Endothelial cell of umbilical vein (primary cell): ENCODE data around the gene ITGAX. TPM values are rescaled to one million over a fixed set of nuclear protein-coding genes. Genes with fewer than 3 reads are reported as not detected.

ENCODE experiments used
- BruUV-seq: library from RNA; stranded (reverse); fragments of 400-500 nt; replicated peaks from 2 replicates; lab custom pipeline; 2021; lab: Mats Ljungman, UMichigan
- CTCF ChIA-PET: fragments of 300-600, 350-600 bp; sonication (Branson Sonifier 250); formaldehyde crosslinking; loops from one replicate; lab custom pipeline; 2021; ENCODE audit warnings: antibody characterized with exemption, inconsistent platforms; lab: Charles Lee
- POLR2A ChIA-PET: fragments of 300-600, 350-600 bp; sonication (Branson Sonifier 250); formaldehyde crosslinking; loops from one replicate; lab custom pipeline; 2021; ENCODE audit warnings: antibody characterized with exemption, inconsistent platforms; lab: Charles Lee
- DNase-seq: peaks from one replicate; pipeline ENCODE4 v3.0.0-alpha.2; 2011; ENCODE audit warnings: low read depth, low spot score
- FAIRE-seq: peaks from 2 replicates; lab custom pipeline; 2011; peaks lifted over from hg19 to GRCh38; lab: Jason Lieb, UNC
- H2AFZ ChIP-seq: 2 replicates; pipeline ENCODE4 v1.6.0; 2012; ENCODE audit warnings: low read depth, low read length, control low read depth, inconsistent platforms
- H3K27ac ChIP-seq: 2 replicates; pipeline ENCODE4 v1.5.1; 2011; ENCODE audit warnings: low read depth, mild to moderate bottlenecking, control low read depth, low read length, moderate library complexity; ENCODE audit not compliant: insufficient read depth
- H3K27me3 ChIP-seq, 2 experiments: 2 replicates each; pipeline versions ENCODE4 v1.6.0 to v1.6.1; 2011; ENCODE audit warnings: low read length in 2 of 2, mixed read lengths in 1 of 2; ENCODE audit not compliant: control insufficient read depth in 2 of 2, insufficient read depth in 2 of 2
- H3K36me3 ChIP-seq, 2 experiments: 2 replicates in 1 of 2; 3 replicates in 1 of 2; pipeline ENCODE4 v1.5.1; 2011; ENCODE audit warnings: low read length in 2 of 2, mild to moderate bottlenecking in 1 of 2, moderate library complexity in 1 of 2; ENCODE audit not compliant: control insufficient read depth in 2 of 2, insufficient read depth in 2 of 2; ENCODE audit errors: extremely low read depth in 1 of 2
- H3K4me1 ChIP-seq: 3 replicates; pipeline ENCODE4 v1.5.1; 2011; ENCODE audit warnings: mild to moderate bottlenecking, low read length; ENCODE audit not compliant: control insufficient read depth, insufficient read depth; ENCODE audit errors: extremely low read depth
- H3K4me2 ChIP-seq: 2 replicates; pipeline ENCODE4 v1.6.1; 2011; ENCODE audit warnings: low read length, control low read depth, mixed read lengths; ENCODE audit not compliant: insufficient read depth
- H3K4me3 ChIP-seq, 3 experiments: fragments of 200-600 bp in 1 of 3; sonication (generic), shearing (Covaris generic) in 1 of 3; replicated peaks in 1 of 3; 2 replicates each; pipeline ENCODE4 v1.5.1; 2011 to 2016; ENCODE audit warnings: control low read depth in 3 of 3, low read length in 3 of 3, mild to moderate bottlenecking in 2 of 3, inconsistent platforms in 1 of 3, low read depth in 1 of 3, moderate library complexity in 1 of 3; ENCODE audit not compliant: insufficient read depth in 1 of 3
- H3K79me2 ChIP-seq: 2 replicates; pipeline ENCODE4 v1.6.0; 2012; ENCODE audit warnings: low read length, inconsistent platforms; ENCODE audit not compliant: control insufficient read depth, insufficient read depth
- H3K9ac ChIP-seq: replicated peaks from 2 replicates; pipeline ENCODE3; 2011; ENCODE audit warnings: low read length, control low read depth; ENCODE audit not compliant: insufficient read depth; ENCODE audit errors: extremely low read depth
- H3K9me1 ChIP-seq: replicated peaks from 3 replicates; pipeline ENCODE4 v1.6.0; 2011; ENCODE audit warnings: mild to moderate bottlenecking, low read length; ENCODE audit not compliant: control insufficient read depth, insufficient read depth; ENCODE audit errors: extremely low read depth
- H3K9me3 ChIP-seq: replicated peaks from 2 replicates; pipeline ENCODE4 v1.5.1; 2012; ENCODE audit warnings: low read length, inconsistent platforms; ENCODE audit not compliant: control insufficient read depth, insufficient read depth
- H4K20me1 ChIP-seq: replicated peaks from 2 replicates; pipeline ENCODE3; 2011; ENCODE audit warnings: mild to moderate bottlenecking, low read length; ENCODE audit not compliant: control insufficient read depth, insufficient read depth; ENCODE audit errors: extremely low read depth
- CTCF ChIP-seq, 2 donors: IDR thresholded peaks; 1 replicate in 1 of 2; 2 replicates in 1 of 2; pipeline ENCODE4 v1.5.1; 2011; ENCODE audit warnings: low read length in 2 of 2, mild to moderate bottlenecking in 2 of 2, moderate library complexity in 2 of 2, control low read depth in 1 of 2, inconsistent platforms in 1 of 2, low read depth in 1 of 2; ENCODE audit not compliant: insufficient read depth in 1 of 2; ENCODE audit errors: extremely low read depth in 1 of 2
- EZH2 ChIP-seq: IDR thresholded peaks from 2 replicates; pipeline ENCODE4 v1.6.1; 2012; ENCODE audit warnings: borderline replicate concordance, low read depth, mild to moderate bottlenecking, moderate library complexity, low read length, inconsistent platforms; ENCODE audit not compliant: severe bottlenecking
- FOS ChIP-seq: IDR thresholded peaks from 2 replicates; pipeline ENCODE4 v1.6.1; 2011; ENCODE audit warnings: mild to moderate bottlenecking, low read length, moderate library complexity, borderline replicate concordance; ENCODE audit not compliant: insufficient read depth
- GATA2 ChIP-seq: IDR thresholded peaks from 2 replicates; pipeline ENCODE4 v1.7.0; 2011; ENCODE audit warnings: low read depth, mild to moderate bottlenecking, moderate library complexity, mixed read lengths, low read length; ENCODE audit not compliant: insufficient read length, insufficient read depth
- JUN ChIP-seq: IDR thresholded peaks from 2 replicates; pipeline ENCODE4 v1.6.1; 2011; ENCODE audit warnings: borderline replicate concordance, low read depth; ENCODE audit not compliant: insufficient read length, insufficient read depth
- MAX ChIP-seq: IDR thresholded peaks from 2 replicates; pipeline ENCODE4 v1.6.1; 2011; ENCODE audit not compliant: insufficient read depth, insufficient read length
- MYC ChIP-seq: IDR thresholded peaks from one replicate; pipeline ENCODE4 v1.6.1; 2011; ENCODE audit warnings: mild to moderate bottlenecking, low read depth, low read length
- POLR2A ChIP-seq: IDR thresholded peaks from 2 replicates; pipeline ENCODE4 v1.6.1; 2012; ENCODE audit warnings: low read depth, mild to moderate bottlenecking, control low read depth, low read length
- POLR2AphosphoS5 ChIP-seq: IDR thresholded peaks from 2 replicates; pipeline ENCODE4 v1.6.1; 2012; ENCODE audit warnings: low read depth, mild to moderate bottlenecking, control low read depth, low read length, moderate library complexity; ENCODE audit not compliant: insufficient read depth
- dilution Hi-C: fragments of 300-500 bp; cut with MboI; formaldehyde crosslinking; loops from one replicate; pipeline ENCODE4 v1.15.0; 2019; ENCODE audit warnings: low sequenced_read_pairs; ENCODE audit not compliant: extremely low pct_ligation_motif_present
- intact Hi-C: fragments of 100-400 bp; cut with micrococcal nuclease; formaldehyde crosslinking; loops from one replicate; pipeline ENCODE4 v1.10.0; 2022
- polyA plus RNA-seq, 4 experiments: library from polyadenylated mRNA; depleted of rRNA in 3 of 4; stranded (reverse) in 3 of 4; unstranded in 1 of 4; fragments of >200 nt; gene quantifications; 2 replicates each; pipeline versions ENCODE4 v1.2.1 to v1.2.3, GENCODE V29; 2011 to 2012; ENCODE audit warnings: missing spikeins in 1 of 4
- total RNA-seq: library from RNA; stranded (reverse); gene quantifications from 2 replicates; pipeline ENCODE4 v1.2.3, GENCODE V29; 2021

Gene ITGAX
- total and polyA plus RNA-seq, 2 donors (not counting 3 experiments of a cell fraction or from before 2014, with no cell fraction given), result 0.18 to 1.4 TPM

- Histone ChIP-seq H3K4me3 (no peak overlapping the region), H2AFZ (no peak overlapping the region), H4K20me1 (no peaks in the 10 kb centered on the region), H3K4me1 (no peaks in the 10 kb centered on the region), H3K9me3 (no peaks in the 10 kb centered on the region), H3K4me2 (no peak overlapping the region), H3K9ac (no peak overlapping the region), H3K9me1 (no peaks in the 10 kb centered on the region), H3K79me2 (no peaks in the 10 kb centered on the region), H3K27ac (no peak overlapping the region), H3K27me3 (no peaks in the 10 kb centered on the region), H3K36me3 (no peaks in the 10 kb centered on the region)
- CTCF ChIA-PET, result no interaction called here
- BruUV-seq, result no TSS peak
- POLR2A ChIA-PET, result interaction anchor here (0.5 kb wide), 1 partner anchor 187 kb away, joined by 3 read pairs; no protein-coding TSS in a partner anchor
- DNase-seq, result no peak
- no peak for FAIRE-seq
- intact Hi-C loops (no loop called here), dilution Hi-C loops (no loop called here)
- TF ChIP-seq GATA2 (no peak), MYC (no peak), POLR2AphosphoS5 (no peak)
Measured at GRCh38 chr16:31363721-31364120, 8.7 kb downstream of the ITGAX start.

- dilution Hi-C loops (no loop called here), intact Hi-C loops (no loop called here)
- H3K4me2 ChIP-seq, result no peak overlapping the region
- no peaks in the 10 kb centered on the region for H3K9me1 ChIP-seq
- FAIRE-seq (no peak), DNase-seq (no peak)
- H3K27ac ChIP-seq, result no peak overlapping the region
- ChIA-PET POLR2A (no interaction called here), CTCF (no interaction called here)
- no peaks in the 10 kb centered on the region for H3K27me3 ChIP-seq
- H2AFZ ChIP-seq, result no peak overlapping the region
- H3K4me3 ChIP-seq, result no peak overlapping the region
- H3K36me3 ChIP-seq, result no peaks in the 10 kb centered on the region
- no peaks in the 10 kb centered on the region for H4K20me1 ChIP-seq
- H3K4me1 ChIP-seq, result no peaks in the 10 kb centered on the region
- H3K9me3 ChIP-seq, result no peaks in the 10 kb centered on the region
- no TSS peak for BruUV-seq
- no peak overlapping the region for H3K9ac ChIP-seq
- no peaks in the 10 kb centered on the region for H3K79me2 ChIP-seq
- TF ChIP-seq CTCF (IDR thresholded peaks at IDR 0.05; ENCODE audit: extremely low read depth in 1 of 2, insufficient read depth in 1 of 2, low read depth in 1 of 2, low read length in 2 of 2) (no peak), POLR2A (no peak), FOS (no peak), POLR2AphosphoS5 (no peak), JUN (no peak), MAX (no peak), GATA2 (no peak), EZH2 (no peak), MYC (no peak)
Measured at GRCh38 chr16:31364421-31364820, 9.4 kb downstream of the ITGAX start.
